22Rv1 (cell line): ENCODE results near the gene RGS3.
"Not testable (repeated sequence)": the region's sequence is repeated elsewhere in the genome, so short reads cannot be mapped to it uniquely, and the experiment has no call there.

Experiments
- H3K27ac ChIP-seq: fragments of 450-650 bp; 2 replicates; pipeline ENCODE4 v1.5.1; 2017
- CTCF ChIP-seq: fragments of 450-650 bp; IDR thresholded peaks from 2 replicates; pipeline ENCODE4 v1.5.1; 2017; ENCODE audit warnings: mild to moderate bottlenecking
- ZFX ChIP-seq: fragments of 450-650 bp; IDR thresholded peaks from 2 replicates; pipeline ENCODE4 v1.6.1; 2017; ENCODE audit warnings: antibody characterized with exemption, borderline replicate concordance

The RGS3 gene

GRCh38 chr9:113488490-113488889, 25.0 kb downstream of the RGS3 start:
- H3K27ac ChIP-seq = no peak overlapping the region
- TF ChIP-seq CTCF (no peak), ZFX (no peak)

GRCh38 chr9:113491147-113491546, 27.6 kb downstream of the RGS3 start:
- not testable (repeated sequence) for H3K27ac ChIP-seq

- 0 out of 2 replicates have a peak overlapping the region, but pooled peaks have one; percentile 18 for H3K27ac ChIP-seq
- TF ChIP-seq CTCF (no peak), ZFX (no peak)
Measured at GRCh38 chr9:113492343-113493202, 29.0 kb downstream of the RGS3 start.

GRCh38 chr9:113493203-113493520, 29.6 kb downstream of the RGS3 start:
- 0 out of 2 replicates have a peak overlapping the region, but pooled peaks have one; percentile 18 for H3K27ac ChIP-seq
- no peak for TF ChIP-seq ZFX
- no peak for TF ChIP-seq CTCF

GRCh38 chr9:113495526-113495925, 32.0 kb downstream of the RGS3 start:
- no peak for TF ChIP-seq ZFX
- TF ChIP-seq CTCF = no peak
- H3K27ac ChIP-seq = no peak overlapping the region

GRCh38 chr9:113497051-113497450, 33.5 kb downstream of the RGS3 start:
- TF ChIP-seq ZFX = no peak
- no peak for TF ChIP-seq CTCF

GRCh38 chr9:113499153-113499875, 35.8 kb downstream of the RGS3 start:
- H3K27ac ChIP-seq = no peak overlapping the region
- no peak for TF ChIP-seq CTCF
- no peak for TF ChIP-seq ZFX

More at GRCh38 chr9:113497051-113497450, 33.5 kb downstream of the RGS3 start:
- H3K27ac ChIP-seq = no peak overlapping the region
